ENCODE measurements around the gene LYZL4.

LYZL4 gene, protein sequence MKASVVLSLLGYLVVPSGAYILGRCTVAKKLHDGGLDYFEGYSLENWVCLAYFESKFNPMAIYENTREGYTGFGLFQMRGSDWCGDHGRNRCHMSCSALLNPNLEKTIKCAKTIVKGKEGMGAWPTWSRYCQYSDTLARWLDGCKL

DNA sequence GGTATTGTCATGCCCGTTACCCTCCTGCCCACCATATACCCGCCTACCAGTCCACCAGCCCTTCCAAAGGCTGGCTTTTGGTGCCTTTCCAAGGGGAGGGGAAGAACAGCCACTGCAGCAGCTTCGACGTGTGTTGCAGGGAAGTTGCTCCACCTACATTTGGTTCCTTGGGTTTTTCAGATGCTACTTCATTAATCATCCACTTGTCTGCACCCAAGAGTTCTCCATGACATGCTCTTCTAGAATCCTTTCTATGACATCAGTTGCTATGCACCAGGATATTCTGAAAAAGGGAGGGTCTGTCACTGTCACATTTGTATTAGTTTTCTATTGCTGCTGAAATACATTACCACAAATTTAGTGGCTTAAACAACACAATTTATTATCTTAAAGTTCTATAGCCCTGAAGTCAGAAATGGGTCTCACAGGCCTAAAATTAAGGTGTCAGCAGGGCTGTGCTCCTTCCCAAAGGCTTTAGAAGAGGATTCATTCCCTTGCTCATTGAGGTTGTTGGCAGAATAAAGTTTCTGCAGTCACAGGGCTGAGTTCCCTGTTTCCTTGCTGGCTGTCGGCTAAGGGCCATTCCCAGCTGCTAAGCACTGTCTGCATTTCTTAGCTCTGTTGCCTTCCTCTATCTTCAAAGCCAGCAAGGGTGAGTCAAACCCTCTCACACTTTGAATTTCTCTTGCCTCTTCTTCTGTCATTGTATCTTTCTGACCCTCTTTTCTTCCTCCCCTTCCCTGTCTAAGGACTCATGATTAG lies at the start of gene LYZL4:
TSS of gene LYZL4 (minus strand) at position 241 of the 762 bp plus-strand sequence. CDS start 3,359 bp downstream, outside the sequence.
- Mint-ChIP-seq H3K27me3 (peaks cover 16% of the 10 kb centered on the region), H3K4me1 (ENCODE audit: low read depth) (no peaks in the 10 kb centered on the region), H3K9me3 (no peaks in the 10 kb centered on the region), H3K27ac (no peak within 1 kb of the TSS), H3K4me3 (no peak within 1 kb of the TSS), H3K36me3 (ENCODE audit: low read depth) (no peaks in the 10 kb centered on the region)
- intact Hi-C loops (cut with micrococcal nuclease): no loop called here

DNA sequence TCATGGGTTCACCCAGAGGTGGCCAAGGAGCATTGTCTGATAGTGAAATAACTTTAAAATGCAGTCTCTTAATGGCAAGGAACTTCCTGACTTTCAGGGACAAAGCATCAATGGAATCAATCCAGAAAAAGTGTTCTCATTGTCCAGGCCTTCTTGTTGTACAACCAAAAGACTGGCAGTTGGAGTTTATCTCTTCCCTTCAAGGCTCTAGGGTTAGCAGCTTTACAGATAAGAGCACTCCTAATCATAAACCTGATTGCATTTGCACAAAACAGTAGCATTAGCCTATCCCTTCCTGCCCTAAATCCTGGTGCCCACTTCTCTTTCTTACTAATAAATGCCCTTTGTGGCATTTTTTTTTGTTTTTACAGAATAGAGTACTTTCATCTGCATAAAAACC lies 48.7 kb upstream of the LYZL4 start:
- Mint-ChIP-seq H3K4me1 (ENCODE audit: low read depth) (no peaks in the 10 kb centered on the region), H3K36me3 (ENCODE audit: low read depth) (no peaks in the 10 kb centered on the region), H3K4me3 (no peak overlapping the region), H3K27me3 (peaks cover 8% of the 10 kb centered on the region), H3K27ac (no peak overlapping the region), H3K9me3 (no peaks in the 10 kb centered on the region)
- intact Hi-C loops (cut with micrococcal nuclease): no loop called here

DNA sequence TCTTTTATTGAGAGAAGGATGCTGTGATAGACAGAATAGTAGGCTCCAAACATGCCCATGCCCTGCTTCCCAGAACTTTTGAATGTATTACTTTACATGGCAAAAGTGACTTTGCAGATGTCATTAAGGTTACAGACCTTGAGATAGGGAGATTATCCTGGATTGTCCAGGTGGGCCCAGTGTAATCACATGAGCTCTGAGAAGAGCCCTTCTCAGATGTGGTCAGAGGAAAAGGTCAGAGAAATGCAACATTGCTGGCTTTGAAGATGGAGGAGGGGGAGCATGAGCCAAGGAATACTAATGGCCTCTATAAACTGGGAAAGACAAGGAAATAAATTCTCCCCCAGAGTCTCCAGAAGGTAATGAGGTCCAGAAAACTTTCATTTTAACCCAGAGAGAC lies 45.8 kb upstream of the LYZL4 start:
- Mint-ChIP-seq H3K27me3 (peaks cover 9% of the 10 kb centered on the region), H3K36me3 (ENCODE audit: low read depth) (no peaks in the 10 kb centered on the region), H3K9me3 (no peaks in the 10 kb centered on the region), H3K4me1 (ENCODE audit: low read depth) (no peaks in the 10 kb centered on the region), H3K27ac (no peak overlapping the region), H3K4me3 (no peak overlapping the region)
- intact Hi-C loops (cut with micrococcal nuclease): no loop called here

DNA sequence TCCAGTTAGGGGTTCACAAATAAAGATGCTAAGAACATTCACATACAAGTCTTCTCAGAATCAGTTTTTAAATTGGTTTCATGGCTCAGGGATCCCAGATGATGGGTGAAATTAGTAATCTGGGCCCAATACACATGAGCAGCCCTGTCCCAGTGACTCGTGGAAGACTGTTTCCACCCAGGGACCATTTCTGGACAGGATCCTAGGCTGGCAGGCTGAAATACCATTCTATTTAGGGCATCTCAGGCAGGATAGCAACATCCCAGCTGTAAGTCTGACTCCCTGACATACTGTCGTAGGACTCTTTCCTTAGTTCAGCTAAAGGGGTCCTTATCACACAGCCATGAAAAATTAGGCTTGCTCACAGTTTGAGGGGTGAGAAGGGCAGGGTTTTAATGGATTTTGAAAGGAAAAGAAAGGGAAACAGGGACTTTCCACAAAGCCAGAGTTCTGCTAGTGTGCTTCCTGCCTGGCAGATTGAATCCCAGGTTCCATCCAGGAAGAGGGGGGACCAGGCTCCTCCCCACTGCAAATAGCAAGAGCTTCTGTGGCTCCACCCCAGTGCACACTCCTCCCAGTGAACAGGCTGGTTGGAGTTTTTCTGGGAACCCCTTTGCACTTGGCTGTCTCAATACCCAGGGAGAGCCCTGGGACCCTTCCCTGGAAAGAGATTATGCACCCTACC lies 41.3 kb upstream of the LYZL4 start:
- intact Hi-C loops (cut with micrococcal nuclease): no loop called here
- Mint-ChIP-seq H3K27me3 (peaks cover 13% of the 10 kb centered on the region), H3K4me3 (no peak overlapping the region), H3K9me3 (no peaks in the 10 kb centered on the region), H3K36me3 (ENCODE audit: low read depth) (no peaks in the 10 kb centered on the region), H3K4me1 (ENCODE audit: low read depth) (no peaks in the 10 kb centered on the region), H3K27ac (no peak overlapping the region)

DNA sequence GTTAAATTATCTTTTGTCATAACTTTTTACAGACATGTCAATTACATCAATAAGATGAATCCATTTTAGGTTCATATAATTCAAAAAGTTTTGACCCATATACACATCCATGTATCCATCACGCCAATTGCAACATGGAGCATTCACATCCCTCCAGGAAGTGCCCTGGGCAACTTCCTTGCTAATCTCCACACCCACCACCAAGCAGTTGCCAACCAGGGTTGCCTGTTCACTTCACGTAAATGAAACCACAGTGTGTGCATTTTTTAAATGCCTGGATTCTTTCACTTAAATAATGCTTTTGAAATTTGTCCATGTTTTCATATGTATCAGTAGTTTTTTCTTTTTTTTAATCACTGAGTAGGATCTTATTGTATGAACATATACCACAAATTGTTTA lies 40.7 kb upstream of the LYZL4 start:
- intact Hi-C loops (cut with micrococcal nuclease): no loop called here
- H3K27me3 Mint-ChIP-seq: peaks cover 10% of the 10 kb centered on the region
- no peaks in the 10 kb centered on the region for H3K36me3 Mint-ChIP-seq (ENCODE audit: low read depth)
- no peak overlapping the region for H3K4me3 Mint-ChIP-seq
- H3K27ac Mint-ChIP-seq: no peak overlapping the region
- H3K9me3 Mint-ChIP-seq: no peaks in the 10 kb centered on the region
- H3K4me1 Mint-ChIP-seq (ENCODE audit: low read depth): no peaks in the 10 kb centered on the region

DNA sequence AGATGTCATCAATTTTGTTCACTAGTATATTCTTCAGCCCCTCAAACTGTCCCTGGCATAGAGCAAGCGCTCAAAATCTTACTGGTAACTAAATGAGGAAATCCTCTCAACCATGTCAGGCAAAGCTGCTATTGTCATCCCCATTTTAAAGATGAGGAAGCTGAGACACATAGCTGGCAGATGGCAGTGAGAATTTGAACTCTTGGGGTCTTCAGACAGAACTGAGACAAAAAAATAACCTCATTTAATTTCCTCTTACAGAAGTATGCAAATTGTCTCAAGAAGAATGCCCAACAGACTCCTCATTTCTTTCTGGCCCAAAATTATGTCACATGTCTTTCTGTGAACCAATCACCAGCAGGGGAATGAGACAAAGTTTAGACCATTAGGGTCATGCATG lies 40.2 kb upstream of the LYZL4 start:
- Mint-ChIP-seq H3K9me3 (no peaks in the 10 kb centered on the region), H3K4me1 (ENCODE audit: low read depth) (no peaks in the 10 kb centered on the region), H3K4me3 (no peak overlapping the region), H3K36me3 (ENCODE audit: low read depth) (no peaks in the 10 kb centered on the region), H3K27me3 (peaks cover 13% of the 10 kb centered on the region), H3K27ac (no peak overlapping the region)
- intact Hi-C loops (cut with micrococcal nuclease): no loop called here

DNA sequence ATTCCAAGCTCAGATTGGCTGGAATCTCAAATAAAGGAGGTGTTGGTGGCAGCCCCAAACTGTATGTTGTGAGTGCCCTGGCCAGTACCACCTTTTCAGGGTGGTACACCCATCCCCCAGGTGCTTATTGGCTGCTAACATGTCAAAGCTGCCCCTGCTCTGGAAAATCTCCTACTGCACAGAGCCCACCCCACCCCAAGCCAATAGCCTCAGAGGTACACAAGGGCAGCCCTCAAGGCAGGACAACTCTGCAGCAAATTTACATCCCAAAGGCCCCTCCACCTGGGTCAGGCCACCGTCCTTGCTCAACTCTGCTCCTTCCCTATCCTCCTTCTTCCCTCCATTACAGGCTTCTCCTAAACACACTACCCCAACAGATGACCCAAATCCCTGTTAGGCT lies 37.1 kb upstream of the LYZL4 start:
- intact Hi-C loops (cut with micrococcal nuclease): loop anchor here (10.0 kb wide), 2 partner anchors 333 to 1863 kb away; no protein-coding TSS in a partner anchor
- H3K9me3 Mint-ChIP-seq: no peaks in the 10 kb centered on the region
- no peak overlapping the region for H3K27ac Mint-ChIP-seq
- no peaks in the 10 kb centered on the region for H3K4me1 Mint-ChIP-seq (ENCODE audit: low read depth)
- H3K27me3 Mint-ChIP-seq: peaks cover 17% of the 10 kb centered on the region
- H3K4me3 Mint-ChIP-seq: no peak overlapping the region
- H3K36me3 Mint-ChIP-seq (ENCODE audit: low read depth): no peaks in the 10 kb centered on the region

- Mint-ChIP-seq H3K36me3 (ENCODE audit: low read depth) (no peaks in the 10 kb centered on the region), H3K27ac (no peak overlapping the region), H3K27me3 (peaks cover 20% of the 10 kb centered on the region), H3K4me3 (no peak overlapping the region), H3K9me3 (no peaks in the 10 kb centered on the region), H3K4me1 (ENCODE audit: low read depth) (no peaks in the 10 kb centered on the region)
- intact Hi-C loops (cut with micrococcal nuclease): loop anchor here (10.0 kb wide), 2 partner anchors 332 to 1862 kb away; no protein-coding TSS in a partner anchor
Observed at GRCh38 chr3:42446111-42447050, 36.0 kb upstream of the LYZL4 start.

- Mint-ChIP-seq H3K27me3 (peaks cover 37% of the 10 kb centered on the region), H3K27ac (no peak overlapping the region), H3K9me3 (no peaks in the 10 kb centered on the region), H3K4me1 (ENCODE audit: low read depth) (no peaks in the 10 kb centered on the region), H3K4me3 (no peak overlapping the region), H3K36me3 (ENCODE audit: low read depth) (no peaks in the 10 kb centered on the region)
- intact Hi-C loops (cut with micrococcal nuclease): loop anchor here (1.0 to 10.0 kb wide), 5 partner anchors 197 to 1859 kb away; no protein-coding TSS in a partner anchor
Observed at GRCh38 chr3:42443819-42444436, 33.5 kb upstream of the LYZL4 start.

DNA sequence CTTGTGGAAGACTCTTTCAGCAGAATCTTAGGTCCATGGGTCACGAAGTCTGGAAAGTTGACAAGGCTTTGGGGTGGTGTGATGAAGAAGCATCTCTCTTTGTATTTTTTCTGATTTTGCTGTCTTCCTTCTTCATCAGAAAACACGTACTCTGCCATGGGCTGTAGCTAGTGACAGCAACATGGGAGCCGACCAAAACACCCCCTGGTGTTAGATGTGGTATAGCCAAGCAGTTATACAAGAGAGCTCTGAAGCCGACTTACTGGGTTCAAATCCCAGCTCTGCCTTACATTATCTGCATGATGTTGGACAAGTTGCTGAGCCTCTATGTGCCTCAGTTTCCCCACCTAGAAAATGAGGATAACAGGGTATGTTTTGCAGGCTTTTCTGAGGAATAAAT lies 32.9 kb upstream of the LYZL4 start:
- intact Hi-C loops (cut with micrococcal nuclease): loop anchor here (1.0 to 10.0 kb wide), 5 partner anchors 196 to 1858 kb away; no protein-coding TSS in a partner anchor
- no peak overlapping the region for H3K4me3 Mint-ChIP-seq
- H3K9me3 Mint-ChIP-seq: no peaks in the 10 kb centered on the region
- H3K27me3 Mint-ChIP-seq: peaks cover 37% of the 10 kb centered on the region
- H3K27ac Mint-ChIP-seq: no peak overlapping the region
- H3K4me1 Mint-ChIP-seq (ENCODE audit: low read depth): no peaks in the 10 kb centered on the region
- no peaks in the 10 kb centered on the region for H3K36me3 Mint-ChIP-seq (ENCODE audit: low read depth)

DNA sequence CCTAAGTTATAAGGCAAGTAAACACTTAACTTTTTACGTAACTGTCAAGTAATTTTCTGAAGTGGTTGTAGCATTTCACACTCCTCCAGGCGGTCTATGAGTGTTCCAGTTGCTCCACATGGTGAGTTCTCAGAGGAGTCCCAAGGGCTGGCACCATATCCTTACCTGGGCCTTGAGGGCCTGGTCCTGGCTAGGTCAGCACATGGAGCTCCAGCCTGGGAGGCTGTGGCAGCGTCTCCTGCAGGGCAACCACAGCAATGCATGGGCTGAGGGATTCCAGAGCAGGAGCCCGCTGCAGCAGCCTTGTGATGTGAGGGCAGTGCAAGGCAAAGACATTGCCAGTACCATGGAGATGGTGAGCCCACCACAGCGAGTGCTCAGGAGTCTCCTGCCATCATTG lies 32.2 kb upstream of the LYZL4 start:
- Mint-ChIP-seq H3K27ac (no peak overlapping the region), H3K4me3 (no peak overlapping the region), H3K9me3 (no peaks in the 10 kb centered on the region), H3K4me1 (ENCODE audit: low read depth) (no peaks in the 10 kb centered on the region), H3K36me3 (ENCODE audit: low read depth) (no peaks in the 10 kb centered on the region), H3K27me3 (peaks cover 36% of the 10 kb centered on the region)
- intact Hi-C loops (cut with micrococcal nuclease): loop anchor here (1.0 to 10.0 kb wide), 5 partner anchors 195 to 1858 kb away; no protein-coding TSS in a partner anchor

DNA sequence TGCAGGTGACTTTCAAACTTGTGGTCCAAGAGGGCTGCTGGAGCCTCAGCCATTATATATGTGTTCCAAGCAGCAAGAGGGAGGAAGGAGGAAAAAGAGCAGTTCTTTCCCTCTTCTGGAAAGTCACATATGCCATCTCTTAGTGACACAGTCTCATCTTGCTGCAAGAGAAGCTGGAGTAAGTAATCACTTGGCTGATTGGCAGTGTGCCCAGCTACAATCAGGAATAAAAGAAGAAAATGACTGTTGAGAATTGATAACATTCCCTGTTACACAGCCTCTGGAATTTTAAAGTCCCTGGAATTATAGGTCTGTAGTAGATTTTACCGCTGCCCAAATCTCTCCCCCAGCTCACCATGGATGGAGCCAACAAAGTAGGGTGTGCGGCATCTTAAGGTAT lies 31.4 kb upstream of the LYZL4 start:
- intact Hi-C loops (cut with micrococcal nuclease): loop anchor here (5.0 to 10.0 kb wide), 3 partner anchors 327 to 1857 kb away; no protein-coding TSS in a partner anchor
- H3K36me3 Mint-ChIP-seq (ENCODE audit: low read depth): no peaks in the 10 kb centered on the region
- peaks cover 36% of the 10 kb centered on the region for H3K27me3 Mint-ChIP-seq
- no peak overlapping the region for H3K4me3 Mint-ChIP-seq
- no peak overlapping the region for H3K27ac Mint-ChIP-seq
- H3K9me3 Mint-ChIP-seq: no peaks in the 10 kb centered on the region
- H3K4me1 Mint-ChIP-seq (ENCODE audit: low read depth): no peaks in the 10 kb centered on the region

- Mint-ChIP-seq H3K27me3 (peaks cover 36% of the 10 kb centered on the region), H3K4me1 (ENCODE audit: low read depth) (no peaks in the 10 kb centered on the region), H3K27ac (no peak overlapping the region), H3K4me3 (no peak overlapping the region), H3K36me3 (ENCODE audit: low read depth) (no peaks in the 10 kb centered on the region), H3K9me3 (no peaks in the 10 kb centered on the region)
- intact Hi-C loops (cut with micrococcal nuclease): loop anchor here (5.0 to 10.0 kb wide), 3 partner anchors 326 to 1856 kb away; no protein-coding TSS in a partner anchor
Observed at GRCh38 chr3:42440924-42441323, 30.5 kb upstream of the LYZL4 start.
